GM12891 (cell line): ENCODE results near the gene ADPRH.

Source experiments
- PAX5 ChIP-seq: IDR thresholded peaks from 2 replicates; pipeline ENCODE4 v1.6.1; 2011; ENCODE audit warnings: low read length, moderate library complexity, mild to moderate bottlenecking; ENCODE audit not compliant: insufficient read depth, severe bottlenecking
- POLR2A ChIP-seq: IDR thresholded peaks from 2 replicates; pipeline ENCODE4 v1.6.1; 2011; ENCODE audit warnings: low read depth, low read length, control low read depth
- POLR2AphosphoS5 ChIP-seq: IDR thresholded peaks from 2 replicates; pipeline ENCODE4 v1.6.1; 2011; ENCODE audit warnings: low read depth, low read length, control low read depth
- SPI1 ChIP-seq: IDR thresholded peaks from 2 replicates; pipeline ENCODE4 v1.6.1; 2011; ENCODE audit warnings: low read depth, low read length, control low read depth
- TAF1 ChIP-seq: IDR thresholded peaks from 2 replicates; pipeline ENCODE4 v1.6.1; 2011; ENCODE audit warnings: low read depth, low read length, control low read depth

- no peak for TF ChIP-seq POLR2A
- no peak for TF ChIP-seq TAF1
- TF ChIP-seq POLR2AphosphoS5, result no peak
- TF ChIP-seq PAX5, result no peak
- TF ChIP-seq SPI1, result no peak
These were observed 58.6 kb downstream of the ADPRH start for GRCh38 chr3:119637679-119638477.
